GM21528 (cell line): ENCODE results near the gene ZBTB7C.

ENCODE experiments used
- ATAC-seq: cut with Tn5 transposase; IDR thresholded peaks from one replicate; pipeline ENCODE4 v1.9.1; 2021; ENCODE audit warnings: mild to moderate bottlenecking, moderate library complexity; ENCODE audit not compliant: unreplicated experiment, low FRiP score

ZBTB7C gene

GRCh38 chr18:48035556-48035860 is 373.7 kb downstream of the ZBTB7C start:
- ATAC-seq: no peak

- no peak for ATAC-seq
Measured at GRCh38 chr18:48034651-48035555, 374.3 kb downstream of the ZBTB7C start.

DNA sequence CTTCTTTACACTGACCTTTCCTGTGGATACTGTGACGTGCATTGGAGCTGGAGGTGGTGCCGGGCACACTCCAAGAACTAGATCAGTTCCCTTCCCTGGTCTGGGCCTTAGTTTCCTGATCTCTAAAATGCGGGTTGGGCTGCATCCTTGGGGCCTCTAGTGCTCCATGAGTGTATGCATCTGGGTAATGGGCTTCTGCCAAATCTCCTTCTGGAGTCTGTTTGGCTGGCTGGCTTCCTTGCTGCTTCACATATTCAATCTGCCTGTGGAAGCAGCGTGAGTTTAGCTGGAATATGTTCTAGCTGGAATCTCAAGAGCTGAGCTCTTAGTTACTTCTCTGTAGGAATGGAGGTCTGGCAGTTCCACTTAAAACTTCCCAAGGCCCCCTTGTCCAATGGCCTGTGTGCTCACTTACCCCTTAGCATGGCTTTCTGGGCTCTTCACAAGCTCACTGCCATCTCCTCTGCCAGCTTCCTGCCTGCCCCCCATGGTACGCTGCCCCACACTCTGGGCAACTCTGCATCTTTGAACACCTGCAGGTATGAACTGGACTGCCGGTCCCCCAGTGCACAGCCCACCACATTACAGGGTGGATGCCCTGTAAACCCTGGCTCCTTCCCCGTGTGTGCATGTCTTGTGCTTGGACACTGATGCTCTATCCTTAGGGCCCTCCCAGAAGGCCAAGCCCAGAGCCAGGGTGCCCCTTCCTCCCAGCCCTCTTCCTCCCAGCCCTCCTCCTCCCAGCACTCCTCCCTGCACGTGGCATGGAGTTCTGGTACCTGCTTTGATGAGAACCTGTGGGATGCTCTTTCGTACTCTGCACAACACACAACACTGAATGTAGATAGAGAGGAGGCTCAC is 375.2 kb downstream of the ZBTB7C start:
- no peak for ATAC-seq

GRCh38 chr18:48032876-48033789 is 376.1 kb downstream of the ZBTB7C start:
- ATAC-seq: no peak

GRCh38 chr18:48031641-48032040 is 377.5 kb downstream of the ZBTB7C start:
- no peak for ATAC-seq

- ATAC-seq: no peak
Measured at GRCh38 chr18:48030616-48031480, 378.3 kb downstream of the ZBTB7C start.

DNA sequence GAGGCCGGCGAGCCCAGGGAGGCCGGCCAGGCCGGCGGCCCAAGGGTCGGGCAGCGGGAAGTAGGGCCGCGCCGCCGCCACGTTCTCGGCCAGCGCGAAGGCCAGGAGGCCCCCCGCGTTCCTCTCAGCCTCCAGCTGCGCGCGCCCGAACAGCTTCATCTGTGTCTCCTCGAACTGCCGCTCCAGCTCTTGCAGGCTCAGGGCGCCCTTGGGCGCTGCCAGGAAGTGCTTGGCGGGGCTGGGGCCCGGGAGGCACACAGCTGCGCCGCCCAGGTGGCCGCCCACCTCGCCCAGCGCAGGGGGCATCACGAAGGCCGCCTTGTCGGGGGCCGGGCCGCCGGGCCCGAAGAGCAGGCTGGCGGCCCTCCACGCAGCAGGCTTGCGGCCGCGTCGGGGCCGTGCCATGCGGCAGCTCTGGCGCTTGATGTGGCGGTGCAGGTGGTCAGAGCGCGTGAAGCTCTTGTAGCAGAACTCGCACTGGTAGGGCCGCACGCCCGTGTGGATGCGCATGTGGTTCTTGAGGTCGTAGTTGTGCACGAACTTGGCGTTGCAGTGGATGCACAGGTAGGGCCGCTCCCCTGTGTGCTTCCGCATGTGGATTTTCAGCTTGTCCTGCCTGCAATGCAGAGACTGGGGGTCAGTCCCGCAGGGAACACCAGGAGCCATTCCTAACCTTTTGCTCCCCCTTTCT is 379.7 kb downstream of the ZBTB7C start:
- ATAC-seq: no peak

- ATAC-seq: no peak
Measured at GRCh38 chr18:48028696-48029095, 380.5 kb downstream of the ZBTB7C start.

- ATAC-seq: no peak
Measured at GRCh38 chr18:48028081-48028480, 381.1 kb downstream of the ZBTB7C start.

DNA sequence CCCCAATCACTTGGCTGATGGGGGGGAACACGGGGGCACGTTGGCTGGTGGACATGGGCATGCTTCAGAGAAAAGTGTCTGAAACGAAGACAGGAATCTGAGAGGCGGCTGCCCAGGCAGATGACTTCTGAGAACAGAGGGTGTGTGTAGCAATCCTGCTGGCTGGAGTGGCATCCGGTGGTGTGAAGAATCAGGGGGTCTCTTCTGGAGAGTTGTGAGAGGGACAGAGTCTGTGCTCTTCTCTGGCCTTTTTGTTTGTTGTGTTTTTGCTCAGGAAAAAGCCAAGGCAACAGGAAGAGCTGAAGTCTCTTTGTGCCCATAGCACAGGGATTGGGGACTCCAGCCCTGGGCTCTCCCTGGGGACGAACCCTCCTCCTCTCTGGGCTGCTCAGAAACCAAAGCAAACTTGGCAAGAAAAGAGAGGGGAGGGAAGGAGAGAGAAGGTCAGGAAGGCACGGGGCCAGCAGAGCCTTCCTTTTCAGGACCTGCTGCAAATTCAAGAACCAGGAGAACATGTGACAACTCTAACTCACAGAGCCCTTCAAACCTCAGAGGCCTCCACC is 381.7 kb downstream of the ZBTB7C start:
- ATAC-seq: no peak

GRCh38 chr18:48026216-48026615 is 383.0 kb downstream of the ZBTB7C start:
- ATAC-seq: no peak

GRCh38 chr18:48024881-48025660 is 384.1 kb downstream of the ZBTB7C start:
- ATAC-seq: no peak

- ATAC-seq: no peak
Measured at GRCh38 chr18:48024009-48024512, 385.1 kb downstream of the ZBTB7C start.

DNA sequence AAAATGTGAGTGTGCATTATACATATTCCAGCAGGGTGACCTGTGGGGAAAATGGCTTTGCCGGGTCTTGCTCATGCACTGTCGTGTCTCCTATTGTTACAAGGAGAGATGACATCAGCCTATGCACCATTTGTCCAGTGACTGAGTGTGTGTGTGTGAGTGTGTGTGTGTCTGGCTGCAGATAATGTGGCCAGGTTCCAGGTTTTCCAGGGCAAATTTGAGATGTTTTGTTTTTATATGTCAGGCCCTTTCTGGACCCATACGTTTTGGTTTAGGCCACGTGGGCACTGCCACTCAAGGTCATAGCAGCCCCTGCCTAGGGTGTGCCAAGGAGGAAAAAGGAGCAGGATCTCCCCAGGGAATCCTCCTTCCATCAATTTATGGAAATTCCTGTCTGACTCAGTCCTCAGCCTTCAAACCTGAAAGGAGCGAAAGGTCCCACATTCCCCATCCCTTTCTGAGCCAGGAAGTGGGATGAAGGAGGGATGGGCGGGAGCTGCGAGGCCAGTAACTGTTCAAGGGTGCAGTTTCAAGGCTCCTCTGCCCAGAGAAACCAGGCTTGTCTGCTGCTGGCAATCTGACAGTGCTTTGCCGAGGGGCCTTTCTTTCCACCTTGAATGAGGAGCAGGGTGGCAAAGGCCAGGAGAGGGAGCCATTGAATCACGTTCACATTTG is 385.7 kb downstream of the ZBTB7C start:
- ATAC-seq: no peak

- ATAC-seq: peak; percentile 61
Measured at GRCh38 chr18:48022531-48023329, 386.5 kb downstream of the ZBTB7C start.

GRCh38 chr18:48022021-48022420 is 387.2 kb downstream of the ZBTB7C start:
- no peak for ATAC-seq
